GM23338 (cell line): ENCODE results near the gene RAB3IL1. TPM values are rescaled to one million over a fixed set of nuclear protein-coding genes. Genes with fewer than 3 reads are reported as not detected.
A peak's percentile ranks its signal among the peaks of the same experiment; 100 is the strongest.

Experiments
- ATAC-seq: fragments of 200-7000 bp; cut with Tn5 transposase; 3 replicates; pipeline ENCODE4 v1.9.1; 2020
- DNase-seq: peaks from one replicate; pipeline ENCODE4 v3.0.0-alpha.2; 2015; ENCODE audit warnings: low spot score
- H2AFZ ChIP-seq: fragments of 200-600 bp; sonication (generic); 2 replicates; pipeline ENCODE4 v1.8.0; 2016; ENCODE audit warnings: antibody characterized with exemption, mild to moderate bottlenecking, moderate library complexity
- H3F3A ChIP-seq: fragments of 200-600 bp; sonication (generic); replicated peaks from 2 replicates; pipeline ENCODE4 v1.8.0; 2017; ENCODE audit warnings: antibody characterized with exemption, mixed run types, low read depth
- H3K27ac ChIP-seq: fragments of 200-600 bp; sonication (generic); 2 replicates; pipeline ENCODE4 v1.6.1; 2016; ENCODE audit warnings: low read depth
- H3K27me3 ChIP-seq: fragments of 200-600 bp; sonication (generic); 2 replicates; pipeline ENCODE4 v1.8.0; 2016; ENCODE audit warnings: mild to moderate bottlenecking, mixed run types, moderate library complexity; ENCODE audit not compliant: insufficient read depth
- H3K36me3 ChIP-seq: fragments of 200-600 bp; sonication (generic); 2 replicates; pipeline ENCODE4 v1.8.0; 2016; ENCODE audit warnings: mild to moderate bottlenecking; ENCODE audit not compliant: insufficient read depth
- H3K4me1 ChIP-seq: fragments of 200-600 bp; sonication (generic); 2 replicates; pipeline ENCODE4 v1.8.0; 2016; ENCODE audit warnings: mild to moderate bottlenecking, moderate library complexity; ENCODE audit not compliant: insufficient read depth
- H3K4me2 ChIP-seq: fragments of 200-600 bp; sonication (generic); 2 replicates; pipeline ENCODE4 v1.7.1; 2017; ENCODE audit warnings: mixed run types
- H3K4me3 ChIP-seq: fragments of 200-600 bp; sonication (generic); 2 replicates; pipeline ENCODE4 v1.6.1; 2016; ENCODE audit warnings: mixed run types
- H3K79me2 ChIP-seq: fragments of 200-600 bp; sonication (generic); replicated peaks from 2 replicates; pipeline ENCODE4 v1.8.0; 2017; ENCODE audit warnings: mild to moderate bottlenecking; ENCODE audit not compliant: insufficient read depth
- H3K9me2 ChIP-seq: fragments of 200-600 bp; sonication (generic); 2 replicates; pipeline ENCODE4 v1.8.0; 2017; ENCODE audit not compliant: insufficient read depth
- H4K20me1 ChIP-seq: fragments of 200-600 bp; sonication (generic); replicated peaks from 2 replicates; pipeline ENCODE4 v1.8.0; 2017; ENCODE audit warnings: mild to moderate bottlenecking; ENCODE audit not compliant: insufficient read depth
- H3K27ac Mint-ChIP-seq: 2 replicates; pipeline ENCODE4 v1.8.0; 2020; ENCODE audit warnings: inconsistent platforms, mild to moderate bottlenecking, moderate library complexity, mixed read lengths
- H3K27me3 Mint-ChIP-seq: 3 replicates; pipeline ENCODE4 v1.8.0; 2022; ENCODE audit warnings: low read depth, mild to moderate bottlenecking, moderate library complexity, mixed read lengths, inconsistent platforms; ENCODE audit not compliant: insufficient read depth, poor library complexity
- H3K36me3 Mint-ChIP-seq: 3 replicates; pipeline ENCODE4 v1.8.0; 2021; ENCODE audit warnings: low read depth, mild to moderate bottlenecking, inconsistent platforms, moderate library complexity, mixed read lengths
- H3K4me1 Mint-ChIP-seq: 3 replicates; pipeline ENCODE4 v1.8.0; 2020; ENCODE audit warnings: mild to moderate bottlenecking, inconsistent platforms, mixed read lengths
- H3K4me3 Mint-ChIP-seq: 3 replicates; pipeline ENCODE4 v1.8.0; 2021; ENCODE audit warnings: moderate library complexity, mild to moderate bottlenecking, inconsistent platforms, mixed read lengths
- H3K9me3 Mint-ChIP-seq: 3 replicates; pipeline ENCODE4 v1.8.0; 2020; ENCODE audit warnings: moderate library complexity, mild to moderate bottlenecking, inconsistent platforms, mixed read lengths
- EZH2 ChIP-seq: fragments of 200-600 bp; sonication (generic); IDR thresholded peaks from one replicate; pipeline ENCODE4 v1.8.0; 2017; ENCODE audit warnings: antibody characterized with exemption, mild to moderate bottlenecking, low read depth; ENCODE audit not compliant: unreplicated experiment
- EZH2phosphoT487 ChIP-seq: fragments of 200-600 bp; sonication (generic); IDR thresholded peaks from one replicate; pipeline ENCODE4 v1.8.1; 2018; ENCODE audit warnings: antibody characterized with exemption; ENCODE audit not compliant: unreplicated experiment
- STAT1 ChIP-seq: IDR thresholded peaks from one replicate; pipeline ENCODE4 v1.6.1; 2016; ENCODE audit warnings: antibody characterized with exemption; ENCODE audit not compliant: unreplicated experiment
- polyA plus RNA-seq: library from polyadenylated mRNA; unstranded; fragments of >200 nt; fragmentation: Nextera tagmentation; extraction: Ambion mirVana; gene quantifications from 2 replicates; pipeline ENCODE4 v1.2.1, GENCODE V29; 2016
- total RNA-seq: library from RNA; depleted of rRNA; stranded (reverse); fragments of >200 nt; shearing (Covaris generic); gene quantifications from 2 replicates; pipeline ENCODE4 v1.2.3, GENCODE V29; 2014
- TF ChIP-seq, protein P1 (sequence below): fragments of 250-450 bp; sonication (Bioruptor Pico); IDR thresholded peaks from 2 replicates; pipeline ENCODE4 v1.5.0; 2020; ENCODE audit warnings: mild to moderate bottlenecking, moderate library complexity
- TF ChIP-seq, protein P2 (sequence below): IDR thresholded peaks from 2 replicates; pipeline ENCODE4 v1.6.1; 2016; ENCODE audit warnings: antibody characterized with exemption

RAB3IL1 gene
- total and polyA plus RNA-seq, 2 experiments from 2014 or later = 2.7 to 3.4 TPM

DNA sequence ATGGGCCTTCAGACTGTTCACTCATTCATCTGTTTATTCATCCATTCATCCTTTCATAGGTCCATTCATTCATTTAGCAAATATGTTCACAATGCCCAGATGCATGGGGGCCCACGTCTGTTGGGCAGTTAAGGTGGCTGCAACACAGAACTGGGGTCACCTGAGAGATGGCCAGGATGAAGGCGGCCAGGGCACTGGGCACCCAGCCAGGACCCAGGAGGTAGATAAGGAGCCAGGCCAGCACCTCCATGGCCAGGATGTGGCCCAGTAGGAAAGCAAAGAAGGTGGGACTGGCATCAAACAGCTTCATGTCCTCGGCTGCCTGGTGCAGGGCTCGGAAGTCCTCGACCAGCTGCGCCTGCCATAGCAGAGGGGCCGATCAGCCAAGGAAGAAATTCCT is 38.2 kb downstream of the RAB3IL1 start (continued):
- TF ChIP-seq, protein P1, sequence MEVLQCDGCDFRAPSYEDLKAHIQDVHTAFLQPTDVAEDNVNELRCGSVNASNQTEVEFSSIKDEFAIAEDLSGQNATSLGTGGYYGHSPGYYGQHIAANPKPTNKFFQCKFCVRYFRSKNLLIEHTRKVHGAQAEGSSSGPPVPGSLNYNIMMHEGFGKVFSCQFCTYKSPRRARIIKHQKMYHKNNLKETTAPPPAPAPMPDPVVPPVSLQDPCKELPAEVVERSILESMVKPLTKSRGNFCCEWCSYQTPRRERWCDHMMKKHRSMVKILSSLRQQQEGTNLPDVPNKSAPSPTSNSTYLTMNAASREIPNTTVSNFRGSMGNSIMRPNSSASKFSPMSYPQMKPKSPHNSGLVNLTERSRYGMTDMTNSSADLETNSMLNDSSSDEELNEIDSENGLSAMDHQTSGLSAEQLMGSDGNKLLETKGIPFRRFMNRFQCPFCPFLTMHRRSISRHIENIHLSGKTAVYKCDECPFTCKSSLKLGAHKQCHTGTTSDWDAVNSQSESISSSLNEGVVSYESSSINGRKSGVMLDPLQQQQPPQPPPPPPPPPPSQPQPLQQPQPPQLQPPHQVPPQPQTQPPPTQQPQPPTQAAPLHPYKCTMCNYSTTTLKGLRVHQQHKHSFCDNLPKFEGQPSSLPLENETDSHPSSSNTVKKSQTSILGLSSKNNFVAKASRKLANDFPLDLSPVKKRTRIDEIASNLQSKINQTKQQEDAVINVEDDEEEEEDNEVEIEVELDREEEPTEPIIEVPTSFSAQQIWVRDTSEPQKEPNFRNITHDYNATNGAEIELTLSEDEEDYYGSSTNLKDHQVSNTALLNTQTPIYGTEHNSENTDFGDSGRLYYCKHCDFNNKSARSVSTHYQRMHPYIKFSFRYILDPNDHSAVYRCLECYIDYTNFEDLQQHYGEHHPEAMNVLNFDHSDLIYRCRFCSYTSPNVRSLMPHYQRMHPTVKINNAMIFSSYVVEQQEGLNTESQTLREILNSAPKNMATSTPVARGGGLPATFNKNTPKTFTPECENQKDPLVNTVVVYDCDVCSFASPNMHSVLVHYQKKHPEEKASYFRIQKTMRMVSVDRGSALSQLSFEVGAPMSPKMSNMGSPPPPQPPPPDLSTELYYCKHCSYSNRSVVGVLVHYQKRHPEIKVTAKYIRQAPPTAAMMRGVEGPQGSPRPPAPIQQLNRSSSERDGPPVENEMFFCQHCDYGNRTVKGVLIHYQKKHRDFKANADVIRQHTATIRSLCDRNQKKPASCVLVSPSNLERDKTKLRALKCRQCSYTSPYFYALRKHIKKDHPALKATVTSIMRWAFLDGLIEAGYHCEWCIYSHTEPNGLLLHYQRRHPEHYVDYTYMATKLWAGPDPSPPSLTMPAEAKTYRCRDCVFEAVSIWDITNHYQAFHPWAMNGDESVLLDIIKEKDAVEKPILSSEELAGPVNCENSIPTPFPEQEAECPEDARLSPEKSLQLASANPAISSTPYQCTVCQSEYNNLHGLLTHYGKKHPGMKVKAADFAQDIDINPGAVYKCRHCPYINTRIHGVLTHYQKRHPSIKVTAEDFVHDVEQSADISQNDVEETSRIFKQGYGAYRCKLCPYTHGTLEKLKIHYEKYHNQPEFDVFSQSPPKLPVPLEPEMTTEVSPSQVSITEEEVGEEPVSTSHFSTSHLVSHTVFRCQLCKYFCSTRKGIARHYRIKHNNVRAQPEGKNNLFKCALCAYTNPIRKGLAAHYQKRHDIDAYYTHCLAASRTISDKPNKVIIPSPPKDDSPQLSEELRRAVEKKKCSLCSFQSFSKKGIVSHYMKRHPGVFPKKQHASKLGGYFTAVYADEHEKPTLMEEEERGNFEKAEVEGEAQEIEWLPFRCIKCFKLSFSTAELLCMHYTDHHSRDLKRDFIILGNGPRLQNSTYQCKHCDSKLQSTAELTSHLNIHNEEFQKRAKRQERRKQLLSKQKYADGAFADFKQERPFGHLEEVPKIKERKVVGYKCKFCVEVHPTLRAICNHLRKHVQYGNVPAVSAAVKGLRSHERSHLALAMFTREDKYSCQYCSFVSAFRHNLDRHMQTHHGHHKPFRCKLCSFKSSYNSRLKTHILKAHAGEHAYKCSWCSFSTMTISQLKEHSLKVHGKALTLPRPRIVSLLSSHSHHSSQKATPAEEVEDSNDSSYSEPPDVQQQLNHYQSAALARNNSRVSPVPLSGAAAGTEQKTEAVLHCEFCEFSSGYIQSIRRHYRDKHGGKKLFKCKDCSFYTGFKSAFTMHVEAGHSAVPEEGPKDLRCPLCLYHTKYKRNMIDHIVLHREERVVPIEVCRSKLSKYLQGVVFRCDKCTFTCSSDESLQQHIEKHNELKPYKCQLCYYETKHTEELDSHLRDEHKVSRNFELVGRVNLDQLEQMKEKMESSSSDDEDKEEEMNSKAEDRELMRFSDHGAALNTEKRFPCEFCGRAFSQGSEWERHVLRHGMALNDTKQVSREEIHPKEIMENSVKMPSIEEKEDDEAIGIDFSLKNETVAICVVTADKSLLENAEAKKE (CRISPR knock-in tag) = no peak

DNA sequence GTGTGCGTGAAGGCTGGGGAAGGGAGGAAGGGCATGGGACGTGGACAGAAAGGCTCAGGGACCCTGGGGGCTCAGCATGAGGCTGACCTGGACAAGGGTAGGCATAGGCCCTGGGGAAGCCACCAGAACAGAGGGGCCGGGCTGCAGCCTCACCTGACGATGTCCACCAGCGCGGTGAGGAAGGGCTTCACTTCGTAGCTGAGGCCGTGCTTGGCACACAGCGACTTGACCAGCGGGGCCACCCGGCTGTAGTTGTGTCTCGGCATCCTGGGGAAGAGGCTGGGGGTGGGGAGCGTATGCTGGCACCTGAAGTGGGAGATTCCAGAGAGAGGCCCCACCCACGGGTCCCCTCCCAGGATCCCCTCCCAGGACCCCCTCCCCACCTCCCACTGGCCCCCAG is 41.7 kb downstream of the RAB3IL1 start:
- no peaks in the 10 kb centered on the region for H3K9me2 ChIP-seq
- peak overlapping the region; percentile 45; the same call in 1 of the 2 replicates for H3K27ac ChIP-seq
- DNase-seq = no peak
- peaks cover 34% of the 10 kb centered on the region for H3K4me1 Mint-ChIP-seq
- H3K36me3 ChIP-seq = no peaks in the 10 kb centered on the region; the same call in 1 of the 2 replicates
- H3K27ac Mint-ChIP-seq = no peak overlapping the region
- H3K4me1 ChIP-seq = peaks cover 21% of the 10 kb centered on the region
- H3K4me2 ChIP-seq = no peak overlapping the region
- no peaks in the 10 kb centered on the region for H4K20me1 ChIP-seq
- TF ChIP-seq EZH2 (no peak), STAT1 (no peak), EZH2phosphoT487 (no peak)
- TF ChIP-seq, protein P1 (CRISPR knock-in tag) = no peak
- TF ChIP-seq, protein P2, sequence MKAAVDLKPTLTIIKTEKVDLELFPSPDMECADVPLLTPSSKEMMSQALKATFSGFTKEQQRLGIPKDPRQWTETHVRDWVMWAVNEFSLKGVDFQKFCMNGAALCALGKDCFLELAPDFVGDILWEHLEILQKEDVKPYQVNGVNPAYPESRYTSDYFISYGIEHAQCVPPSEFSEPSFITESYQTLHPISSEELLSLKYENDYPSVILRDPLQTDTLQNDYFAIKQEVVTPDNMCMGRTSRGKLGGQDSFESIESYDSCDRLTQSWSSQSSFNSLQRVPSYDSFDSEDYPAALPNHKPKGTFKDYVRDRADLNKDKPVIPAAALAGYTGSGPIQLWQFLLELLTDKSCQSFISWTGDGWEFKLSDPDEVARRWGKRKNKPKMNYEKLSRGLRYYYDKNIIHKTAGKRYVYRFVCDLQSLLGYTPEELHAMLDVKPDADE = no peak
- no peak for ATAC-seq
- H3F3A ChIP-seq = peaks cover 1% of the 10 kb centered on the region; the same call in 1 of the 2 replicates
- no peaks in the 10 kb centered on the region for H3K79me2 ChIP-seq
- H3K4me3 ChIP-seq = no peak overlapping the region
- H3K36me3 Mint-ChIP-seq = peaks cover 3% of the 10 kb centered on the region; the same call in 1 of the 3 replicates
- no peak overlapping the region for H2AFZ ChIP-seq
- H3K27me3 Mint-ChIP-seq = peaks cover 19% of the 10 kb centered on the region
- no peak overlapping the region for H3K4me3 Mint-ChIP-seq
- H3K27me3 ChIP-seq = no peaks in the 10 kb centered on the region
- H3K9me3 Mint-ChIP-seq = no peaks in the 10 kb centered on the region
